ENCODE results near the gene GZMB. TPM values are rescaled to one million over a fixed set of nuclear protein-coding genes. Genes with fewer than 3 reads are reported as not detected.
"Not testable (repeated sequence)": the region's sequence is repeated elsewhere in the genome, so short reads cannot be mapped to it uniquely, and the experiment has no call there.

The GZMB gene
- total RNA-seq, 1 experiment from 2014 or later, result not detected

DNA sequence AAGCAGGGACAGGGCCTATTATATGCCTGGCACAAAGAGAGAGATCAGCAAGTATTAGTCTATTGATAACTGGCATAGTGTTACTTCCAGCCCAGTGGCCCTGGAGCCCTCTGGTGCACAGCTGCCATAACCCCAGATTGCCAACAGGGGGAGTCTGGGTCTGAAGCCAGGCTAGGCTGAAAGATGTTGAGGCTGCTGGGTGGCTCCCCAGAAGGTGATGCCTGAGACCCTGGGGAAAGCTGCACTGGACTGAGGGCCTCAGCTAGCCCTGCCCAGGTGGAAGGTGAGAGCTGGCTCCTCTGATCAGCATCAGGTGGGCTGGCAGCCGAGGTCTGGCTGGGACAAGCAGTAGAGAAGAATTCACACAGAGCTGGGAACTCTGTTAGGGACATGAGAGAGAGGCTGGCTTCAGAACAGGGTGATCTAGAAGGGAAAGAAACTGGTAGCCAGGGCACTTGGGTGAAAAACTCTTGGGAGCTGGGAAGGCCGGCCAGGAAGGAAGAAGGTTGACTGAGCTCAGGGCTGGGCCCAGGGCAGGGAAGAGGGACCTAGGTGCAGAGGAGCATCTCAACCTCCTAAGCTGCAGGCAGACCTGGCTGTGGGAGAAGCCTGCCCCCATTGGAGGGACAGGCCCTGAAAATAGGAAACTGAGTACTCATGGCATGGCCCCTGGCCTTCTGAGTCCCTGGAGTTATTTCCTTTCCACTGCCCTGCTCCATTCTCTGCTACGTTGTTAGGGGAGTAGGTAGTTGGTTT lies 28.4 kb downstream of the GZMB start:
- no peak overlapping the region for H3K4me3 Mint-ChIP-seq (ENCODE audit: unreplicated experiment)
- intact Hi-C loops (cut with micrococcal nuclease), result loop anchor here (5.0 kb wide), 1 partner anchor 72 kb away; no protein-coding TSS in a partner anchor
- DNase-seq (ENCODE audit: unreplicated experiment), result peak; percentile 24
- H3K27ac Mint-ChIP-seq (ENCODE audit: low read depth, unreplicated experiment), result no peak overlapping the region
- no TSS peak for BruUV-seq (replicated peaks)
- TF ChIP-seq CTCF (IDR thresholded peaks at IDR 0.05; ENCODE audit: unreplicated experiment), result peak; percentile 74
- no peaks in the 10 kb centered on the region for H3K4me1 Mint-ChIP-seq (ENCODE audit: insufficient read depth, unreplicated experiment)
- ChIA-PET POLR2A (no interaction called here), CTCF (interaction anchor here (0.6 kb wide), 1 partner anchor 26 kb away, joined by 3 read pairs; no protein-coding TSS in a partner anchor)
- no peaks in the 10 kb centered on the region for H3K9me3 Mint-ChIP-seq (ENCODE audit: unreplicated experiment)
- H3K36me3 Mint-ChIP-seq (ENCODE audit: insufficient read depth, unreplicated experiment), result no peaks in the 10 kb centered on the region
- peaks cover 11% of the 10 kb centered on the region for H3K27me3 Mint-ChIP-seq (ENCODE audit: insufficient read depth, unreplicated experiment)

DNA sequence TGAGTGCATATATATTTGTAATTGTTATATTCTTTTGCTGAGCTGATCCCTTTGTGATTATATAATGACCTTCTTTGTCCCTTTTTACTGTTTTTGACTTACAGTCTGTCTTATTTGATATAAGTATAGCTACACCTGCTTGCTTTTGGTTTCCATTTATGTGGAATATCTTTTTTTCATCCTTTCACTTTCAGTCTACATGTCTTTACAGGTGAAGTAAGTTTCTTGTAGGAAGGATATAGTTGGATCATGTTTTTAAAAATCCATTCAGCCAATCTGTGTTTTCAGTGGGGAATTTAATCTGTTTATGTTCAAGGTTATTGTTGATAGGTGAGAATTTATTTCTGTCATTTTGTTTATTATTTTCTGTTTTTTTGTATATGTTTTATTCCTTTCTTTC lies 36.6 kb downstream of the GZMB start:
- DNase-seq (ENCODE audit: unreplicated experiment), result no peak
- TF ChIP-seq CTCF (IDR thresholded peaks at IDR 0.05; ENCODE audit: unreplicated experiment), result no peak
- CTCF ChIA-PET, result interaction anchor here (0.6 to 0.8 kb wide), 3 partner anchors 81 to 1474 kb away, joined by 3 read pairs; no protein-coding TSS in a partner anchor
- no peaks in the 10 kb centered on the region for H3K36me3 Mint-ChIP-seq (ENCODE audit: insufficient read depth, unreplicated experiment)
- no peaks in the 10 kb centered on the region for H3K27me3 Mint-ChIP-seq (ENCODE audit: insufficient read depth, unreplicated experiment)
- intact Hi-C loops (cut with micrococcal nuclease), result no loop called here
- no TSS peak for BruUV-seq (replicated peaks)
- H3K9me3 Mint-ChIP-seq (ENCODE audit: unreplicated experiment), result peaks cover 25% of the 10 kb centered on the region
- POLR2A ChIA-PET, result no interaction called here
- H3K4me1 Mint-ChIP-seq (ENCODE audit: insufficient read depth, unreplicated experiment), result no peaks in the 10 kb centered on the region
- no peak overlapping the region for H3K27ac Mint-ChIP-seq (ENCODE audit: low read depth, unreplicated experiment)
- no peak overlapping the region for H3K4me3 Mint-ChIP-seq (ENCODE audit: unreplicated experiment)

DNA sequence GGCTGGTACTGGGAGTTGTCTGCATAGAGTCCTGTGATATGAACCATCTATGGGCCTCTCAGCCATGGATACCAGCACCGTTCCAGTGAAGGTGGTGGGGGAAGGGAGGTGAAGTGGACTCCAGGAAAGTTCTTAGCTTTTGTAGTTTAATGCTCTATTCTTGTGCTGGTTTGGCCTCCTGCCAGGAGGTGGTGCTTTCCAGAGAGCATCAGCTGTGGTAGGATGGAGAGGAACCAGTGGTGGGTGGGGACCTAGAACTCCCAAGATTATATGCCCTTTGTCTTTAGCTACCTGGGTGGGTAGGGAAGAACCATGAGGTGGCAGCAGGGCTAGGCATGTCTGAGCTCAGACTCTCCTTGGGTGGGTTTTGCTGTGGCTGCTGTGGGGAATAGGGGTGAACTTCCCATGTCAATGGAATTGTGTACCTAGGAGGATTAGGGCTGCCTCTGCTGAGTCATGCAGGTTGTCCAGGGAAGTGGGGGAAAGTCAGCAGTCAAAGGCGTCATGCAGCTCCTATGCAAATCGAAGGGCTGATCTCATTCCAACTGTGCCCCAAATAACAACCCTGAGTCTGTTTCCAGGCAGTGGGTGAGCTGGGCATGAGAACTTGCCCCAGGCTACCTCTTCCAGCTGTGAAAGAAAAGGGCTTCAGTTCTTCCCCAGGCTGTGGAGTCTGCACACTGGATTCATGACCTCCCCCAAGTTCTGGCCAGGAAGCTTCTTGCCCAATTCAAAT lies 38.7 kb downstream of the GZMB start:
- ChIA-PET POLR2A (interaction anchor here (0.6 kb wide), 1 partner anchor 715 kb away, joined by 8 read pairs; no protein-coding TSS in a partner anchor), CTCF (interaction anchor here (1.0 kb wide), 2 partner anchors 84 to 115 kb away, joined by 3 to 4 read pairs; no protein-coding TSS in a partner anchor)
- peak; percentile 30 for DNase-seq (ENCODE audit: unreplicated experiment)
- Mint-ChIP-seq H3K4me3 (ENCODE audit: unreplicated experiment) (no peak overlapping the region), H3K36me3 (ENCODE audit: insufficient read depth, unreplicated experiment) (no peaks in the 10 kb centered on the region), H3K27ac (ENCODE audit: low read depth, unreplicated experiment) (no peak overlapping the region), H3K27me3 (ENCODE audit: insufficient read depth, unreplicated experiment) (peaks cover 14% of the 10 kb centered on the region), H3K4me1 (ENCODE audit: insufficient read depth, unreplicated experiment) (no peaks in the 10 kb centered on the region), H3K9me3 (ENCODE audit: unreplicated experiment) (peaks cover 25% of the 10 kb centered on the region)
- TF ChIP-seq CTCF (IDR thresholded peaks at IDR 0.05; ENCODE audit: unreplicated experiment), result no peak
- BruUV-seq (replicated peaks), result no TSS peak
- intact Hi-C loops (cut with micrococcal nuclease), result no loop called here

DNA sequence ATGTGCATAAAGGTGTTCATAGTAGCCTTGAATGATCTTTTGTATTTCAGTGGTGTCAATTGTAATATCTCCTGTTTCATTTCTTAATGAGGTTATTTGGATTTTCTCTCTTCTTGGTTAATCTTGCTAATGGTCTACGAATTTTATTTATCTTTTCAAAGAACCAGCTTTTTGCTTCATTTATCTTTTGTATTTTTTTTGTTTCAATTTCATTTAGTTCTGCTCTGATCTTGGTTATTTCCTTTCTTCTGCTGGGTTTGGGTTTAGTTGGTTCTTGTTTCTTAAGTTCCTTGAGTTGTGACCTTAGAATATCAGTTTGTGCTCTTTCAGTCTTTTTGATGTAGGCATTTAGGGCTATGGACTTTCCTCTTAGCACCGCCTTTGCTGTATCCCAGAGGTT lies 43.0 kb downstream of the GZMB start:
- H3K9me3 Mint-ChIP-seq (ENCODE audit: unreplicated experiment); H3K4me1 Mint-ChIP-seq (ENCODE audit: insufficient read depth, unreplicated experiment); POLR2A ChIA-PET; intact Hi-C loops (cut with micrococcal nuclease); H3K36me3 Mint-ChIP-seq (ENCODE audit: insufficient read depth, unreplicated experiment); BruUV-seq (replicated peaks); H3K4me3 Mint-ChIP-seq (ENCODE audit: unreplicated experiment); H3K27ac Mint-ChIP-seq (ENCODE audit: low read depth, unreplicated experiment); CTCF ChIA-PET; DNase-seq (ENCODE audit: unreplicated experiment): not testable (repeated sequence)
- H3K27me3 Mint-ChIP-seq (ENCODE audit: insufficient read depth, unreplicated experiment), result peaks cover 15% of the 10 kb centered on the region

DNA sequence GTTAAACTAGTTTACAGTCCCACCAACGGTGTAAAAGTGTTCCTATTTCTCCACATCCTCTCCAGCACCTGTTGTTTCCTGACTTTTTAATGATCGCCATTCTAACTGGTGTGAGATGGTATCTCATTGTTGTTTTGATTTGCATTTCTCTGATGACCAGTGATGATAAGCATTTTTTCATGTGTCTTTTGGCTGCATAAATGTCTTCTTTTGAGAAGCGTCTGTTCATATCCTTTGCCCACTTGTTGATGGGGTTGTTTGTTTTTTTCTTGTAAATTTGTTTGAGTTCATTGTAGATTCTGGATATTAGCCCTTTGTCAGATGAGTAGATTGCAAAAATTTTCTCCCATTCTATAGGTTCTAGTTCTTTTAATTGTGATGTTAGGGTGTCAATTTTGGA lies 49.6 kb downstream of the GZMB start:
- DNase-seq (ENCODE audit: unreplicated experiment); H3K9me3 Mint-ChIP-seq (ENCODE audit: unreplicated experiment); intact Hi-C loops (cut with micrococcal nuclease); H3K4me3 Mint-ChIP-seq (ENCODE audit: unreplicated experiment); H3K4me1 Mint-ChIP-seq (ENCODE audit: insufficient read depth, unreplicated experiment); POLR2A ChIA-PET; BruUV-seq (replicated peaks); H3K27me3 Mint-ChIP-seq (ENCODE audit: insufficient read depth, unreplicated experiment); CTCF ChIA-PET; H3K27ac Mint-ChIP-seq (ENCODE audit: low read depth, unreplicated experiment); H3K36me3 Mint-ChIP-seq (ENCODE audit: insufficient read depth, unreplicated experiment): not testable (repeated sequence)
